Tibial artery (tissue), 4 donors: ENCODE results near the gene CAMTA1.

Source experiments
- DNase-seq, 2 donors: peaks; one replicate each; pipeline ENCODE4 v3.0.0-alpha.2; 2019
- H3K27ac ChIP-seq, 2 donors: fragments of 200-600 bp; sonication (generic) in 1 of 2; 1 replicate in 1 of 2; 2 replicates in 1 of 2; pipeline ENCODE4 v1.5.1; 2018 to 2019; ENCODE audit warnings: mild to moderate bottlenecking in 1 of 2
- H3K27me3 ChIP-seq, 2 donors: fragments of 200-600 bp; sonication (generic) in 1 of 2; one replicate each; pipeline versions ENCODE4 v1.5.1 to v1.6.0; 2016 to 2019
- H3K36me3 ChIP-seq, 3 donors: fragments of 200-600 bp; sonication (generic) in 2 of 3; one replicate each; pipeline ENCODE4 v1.5.1; 2016 to 2019; ENCODE audit warnings: mild to moderate bottlenecking in 2 of 3
- H3K4me1 ChIP-seq, 4 donors: fragments of 200-600 bp; sonication (generic) in 2 of 4; 1 replicate in 3 of 4; 2 replicates in 1 of 4; pipeline ENCODE4 v1.5.1; 2016 to 2019
- H3K4me3 ChIP-seq, 2 donors: fragments of 200-600 bp; sonication (generic) in 1 of 2; 1 replicate in 1 of 2; 2 replicates in 1 of 2; pipeline ENCODE4 v1.5.1; 2018 to 2019; ENCODE audit warnings: mild to moderate bottlenecking in 2 of 2
- H3K9me3 ChIP-seq, 3 donors: fragments of 200-600 bp; sonication (generic) in 1 of 3; one replicate each; pipeline ENCODE4 v1.5.1; 2016 to 2019
- CTCF ChIP-seq, 2 experiments: fragments of 200-600 bp in 1 of 2; fragments of 450-650 bp in 1 of 2; IDR thresholded peaks; one replicate each; pipeline ENCODE4 v1.5.1; 2017 to 2019; ENCODE audit warnings: antibody characterized with exemption in 2 of 2, mild to moderate bottlenecking in 1 of 2, moderate library complexity in 1 of 2
- intact Hi-C: fragments of 100-400 bp; cut with DNase I; formaldehyde crosslinking; loops from one replicate; pipeline ENCODE4 v1.15.0; 2023; ENCODE audit warnings: low total_unique reads

CAMTA1 gene

GRCh38 chr1:7694600-7695496 lies 909.6 kb downstream of the CAMTA1 start:
- no peak for TF ChIP-seq CTCF (IDR thresholded peaks at IDR 0.05)
- no peak for DNase-seq

DNA sequence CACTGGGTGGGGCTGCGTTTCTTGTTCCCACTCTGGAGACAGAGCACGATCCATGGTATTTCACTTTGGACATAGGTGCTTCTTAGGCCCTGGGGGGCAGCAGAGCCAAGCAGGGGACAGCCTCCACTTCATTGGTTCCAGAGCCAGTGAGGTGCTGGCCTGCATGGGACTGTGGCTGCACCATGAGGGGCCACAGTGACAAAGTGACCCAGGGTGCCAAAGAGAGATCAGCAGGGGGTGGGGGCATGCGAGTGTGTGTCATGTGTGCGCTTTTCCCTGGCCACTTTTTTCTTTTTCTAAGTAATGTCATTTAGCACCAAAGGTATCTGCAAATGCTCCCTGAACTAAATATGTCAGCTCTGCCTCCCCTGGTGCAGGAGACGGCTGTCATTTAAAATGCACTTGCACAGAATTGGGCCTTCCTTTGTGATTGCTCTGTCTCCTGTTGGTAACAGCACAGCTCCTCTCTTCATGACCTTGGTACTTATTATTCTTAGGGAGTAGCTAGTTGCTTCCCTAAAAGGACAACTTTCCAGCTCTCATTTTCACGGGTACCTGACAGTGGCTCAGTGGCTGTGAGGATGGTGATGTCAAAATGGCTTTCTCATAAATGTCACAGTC lies 910.4 kb downstream of the CAMTA1 start:
- no peaks in the 10 kb centered on the region for H3K9me3 ChIP-seq
- no peak for DNase-seq
- H3K4me1 ChIP-seq = no peaks in the 10 kb centered on the region
- no peak for TF ChIP-seq CTCF (IDR thresholded peaks at IDR 0.05)
- peaks cover 0 to 6% of the 10 kb centered on the region in 2 donors for H3K27me3 ChIP-seq
- no peak overlapping the region for H3K4me3 ChIP-seq
- intact Hi-C loops = no loop called here
- no peak overlapping the region for H3K27ac ChIP-seq
- H3K36me3 ChIP-seq = no peaks in the 10 kb centered on the region

More at GRCh38 chr1:7694600-7695496, 909.6 kb downstream of the CAMTA1 start:
- Histone ChIP-seq H3K36me3 (no peaks in the 10 kb centered on the region), H3K9me3 (no peaks in the 10 kb centered on the region), H3K4me1 (no peaks in the 10 kb centered on the region), H3K27ac (no peak overlapping the region), H3K4me3 (no peak overlapping the region), H3K27me3 (peaks cover 0 to 12% of the 10 kb centered on the region in 2 donors)
- intact Hi-C loops = no loop called here

- Histone ChIP-seq H3K4me3 (no peak overlapping the region), H3K27me3 (peaks cover 0 to under 1% of the 10 kb centered on the region in 2 donors), H3K27ac (no peak overlapping the region), H3K4me1 (peaks cover 0 to 3% (median under 1%) of the 10 kb centered on the region in 4 donors), H3K36me3 (no peaks in the 10 kb centered on the region), H3K9me3 (no peaks in the 10 kb centered on the region)
- DNase-seq = peak in 1 of 2 donors; percentile 35
- TF ChIP-seq CTCF (IDR thresholded peaks at IDR 0.05) = no peak
- intact Hi-C loops = no loop called here
Measured at GRCh38 chr1:7698641-7699040, 913.4 kb downstream of the CAMTA1 start.

DNA sequence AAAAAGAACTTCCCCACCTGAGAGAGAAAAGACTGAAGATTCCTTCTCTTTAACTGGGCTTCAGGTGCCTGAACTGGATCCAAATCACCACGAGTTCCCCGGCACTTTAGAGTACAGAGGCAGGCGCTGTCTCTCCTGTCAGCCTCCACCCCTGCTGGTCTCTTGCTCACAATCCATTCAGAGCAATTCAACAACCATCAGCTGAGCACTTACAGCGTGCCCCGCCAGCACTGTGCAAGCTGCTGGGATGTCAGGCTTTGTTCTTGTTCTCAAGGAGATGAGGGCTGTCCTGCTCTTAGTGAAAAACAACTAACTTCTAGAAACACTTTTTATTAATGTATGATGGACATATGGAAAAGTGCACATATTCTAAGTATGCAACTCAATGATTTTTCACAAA lies 917.1 kb downstream of the CAMTA1 start:
- DNase-seq = no peak
- Histone ChIP-seq H3K36me3 (no peaks in the 10 kb centered on the region), H3K27ac (no peak overlapping the region), H3K4me3 (no peak overlapping the region), H3K9me3 (no peaks in the 10 kb centered on the region), H3K27me3 (peaks cover 0 to 20% of the 10 kb centered on the region in 2 donors), H3K4me1 (peaks cover 0 to 17% (median 13%) of the 10 kb centered on the region in 4 donors)
- intact Hi-C loops = no loop called here
- TF ChIP-seq CTCF (IDR thresholded peaks at IDR 0.05) = no peak

- intact Hi-C loops = no loop called here
- Histone ChIP-seq H3K4me3 (peak overlapping the region; percentile 46 to 56), H3K36me3 (no peaks in the 10 kb centered on the region), H3K9me3 (no peaks in the 10 kb centered on the region), H3K27ac (no peak overlapping the region), H3K4me1 (peaks cover 0 to 17% (median 13%) of the 10 kb centered on the region in 4 donors), H3K27me3 (peaks cover 0 to 29% of the 10 kb centered on the region in 2 donors)
- no peak for TF ChIP-seq CTCF (IDR thresholded peaks at IDR 0.05)
- DNase-seq = peak in 1 of 2 donors; percentile 64
Measured at GRCh38 chr1:7703321-7704213, 918.3 kb downstream of the CAMTA1 start.
